K562 (cell line): ENCODE data around the gene VIPR2. TPM values are rescaled to one million over a fixed set of nuclear protein-coding genes. Genes with fewer than 3 reads are reported as not detected.

Experiments used
- ATAC-seq: fragments of 200-7000 bp; cut with Tn5 transposase; 3 replicates; pipeline ENCODE4 v1.9.1; 2020; ENCODE audit warnings: moderate library complexity
- BruUV-seq: library from RNA; stranded (reverse); fragments of 400-500 nt; replicated peaks from 2 replicates; lab custom pipeline; 2021; lab: Mats Ljungman, UMichigan
- CTCF ChIA-PET: fragments of 300-600 bp; formaldehyde crosslinking; extraction: SDS; loops from one replicate; lab custom pipeline; 2021; ENCODE audit warnings: low intra/inter-chr PET ratio; lab: Yijun Ruan, JAX
- POLR2A ChIA-PET: fragments of 300-600, 350-650 bp; sonication (Branson Sonifier 250); formaldehyde crosslinking; extraction: SDS; loops from one replicate; lab custom pipeline; 2021; ENCODE audit warnings: antibody characterized with exemption, inconsistent platforms; lab: Yijun Ruan, JAX
- DNase-seq, 4 experiments: peaks; one replicate each; pipeline versions ENCODE4 v3.0.0 to v3.0.0-alpha.2; 2011 to 2018; ENCODE audit warnings: low spot score in 3 of 4, mixed read lengths in 3 of 4; ENCODE audit errors: extremely low read depth in 1 of 4
- FAIRE-seq: peaks from 2 replicates; lab custom pipeline; 2011; peaks lifted over from hg19 to GRCh38; lab: Jason Lieb, UNC
- H2AFZ ChIP-seq: 2 replicates; pipeline ENCODE4 v1.6.0; 2011; ENCODE audit warnings: low read depth, low read length, control low read depth, inconsistent platforms
- H3K27ac ChIP-seq: fragments of 200-600 bp; 3 replicates; pipeline ENCODE4 v1.8.0; 2011; ENCODE audit warnings: low read depth, mild to moderate bottlenecking, control low read depth, inconsistent platforms, low read length, moderate library complexity, mixed read lengths; ENCODE audit errors: extremely low read depth
- H3K27me3 ChIP-seq, 2 experiments: fragments of 300-600 bp in 1 of 2; 2 replicates in 1 of 2; 3 replicates in 1 of 2; pipeline versions ENCODE4 v1.6.0 to v1.8.0; 2011; ENCODE audit warnings: inconsistent platforms in 2 of 2, low read length in 2 of 2, mild to moderate bottlenecking in 1 of 2, mixed read lengths in 1 of 2, moderate library complexity in 1 of 2; ENCODE audit not compliant: control insufficient read depth in 2 of 2, insufficient read depth in 2 of 2
- H3K36me3 ChIP-seq: fragments of 300-600 bp; 3 replicates; pipeline ENCODE4 v1.8.0; 2011; ENCODE audit warnings: mild to moderate bottlenecking, low read length, inconsistent platforms; ENCODE audit not compliant: control insufficient read depth, insufficient read depth
- H3K4me1 ChIP-seq, 2 experiments: fragments of 200-600 bp in 1 of 2; replicated peaks in 1 of 2; 2 replicates in 1 of 2; 3 replicates in 1 of 2; pipeline versions ENCODE4 v1.5.1 to v1.8.0; 2011; ENCODE audit warnings: inconsistent platforms in 2 of 2, low read length in 2 of 2, mild to moderate bottlenecking in 1 of 2, mixed read lengths in 1 of 2, moderate library complexity in 1 of 2; ENCODE audit not compliant: control insufficient read depth in 2 of 2, insufficient read depth in 2 of 2
- H3K4me2 ChIP-seq: 2 replicates; pipeline ENCODE4 v1.6.1; 2011; ENCODE audit warnings: low read length, control low read depth, inconsistent platforms, mixed read lengths; ENCODE audit not compliant: insufficient read depth
- H3K4me3 ChIP-seq: fragments of 200-600 bp; sonication (generic), shearing (Covaris generic); 2 replicates; pipeline ENCODE4 v1.5.1; 2016; ENCODE audit warnings: control low read depth, inconsistent platforms
- H3K79me2 ChIP-seq: fragments of 200-600 bp; 3 replicates; pipeline ENCODE4 v1.8.0; 2011; ENCODE audit warnings: low read length, inconsistent platforms; ENCODE audit not compliant: control insufficient read depth, insufficient read depth
- H3K9ac ChIP-seq, 2 experiments: 2 replicates each; pipeline versions ENCODE4 v1.6.0 to v1.6.1; 2011; ENCODE audit warnings: low read depth in 2 of 2, low read length in 2 of 2, control low read depth in 1 of 2, inconsistent platforms in 1 of 2, mild to moderate bottlenecking in 1 of 2, mixed read lengths in 1 of 2; ENCODE audit not compliant: insufficient read depth in 1 of 2
- H3K9me1 ChIP-seq: one replicate; pipeline ENCODE4 v1.6.0; 2011; ENCODE audit warnings: inconsistent platforms, mild to moderate bottlenecking, low read length, moderate library complexity; ENCODE audit not compliant: control insufficient read depth, insufficient read depth
- H3K9me3 ChIP-seq: replicated peaks from 2 replicates; pipeline ENCODE4 v1.5.1; 2011; ENCODE audit warnings: low read depth, low read length, inconsistent platforms; ENCODE audit not compliant: control insufficient read depth, insufficient read depth
- H4K20me1 ChIP-seq: replicated peaks from 2 replicates; pipeline ENCODE4 v1.6.1; 2011; ENCODE audit warnings: low read length, inconsistent platforms, mixed read lengths; ENCODE audit not compliant: control insufficient read depth, insufficient read depth
- CBX8 ChIP-seq: fragments of 200-600 bp; sonication (generic); IDR thresholded peaks from 2 replicates; pipeline ENCODE4 v1.6.1; 2012; ENCODE audit warnings: borderline replicate concordance, mixed run types, low read depth, mild to moderate bottlenecking, moderate library complexity, mixed read lengths, low read length, control low read depth, inconsistent platforms; ENCODE audit not compliant: poor library complexity, severe bottlenecking; ENCODE audit errors: extremely low read depth
- CSDE1 ChIP-seq, 2 experiments: fragments of 450-650 bp; IDR thresholded peaks; 2 replicates each; pipeline ENCODE4 v1.6.1; 2016; ENCODE audit warnings: mild to moderate bottlenecking in 1 of 2
- HMG20B ChIP-seq: fragments of 250-450 bp; sonication (Bioruptor Pico); IDR thresholded peaks from 2 replicates; pipeline ENCODE4 v1.5.0; 2021; ENCODE audit warnings: mild to moderate bottlenecking
- HOXB6 ChIP-seq: fragments of 250-450 bp; sonication (Bioruptor Pico); IDR thresholded peaks from 2 replicates; pipeline ENCODE4 v1.5.1; 2022; ENCODE audit warnings: mild to moderate bottlenecking, borderline replicate concordance
- LEF1 ChIP-seq: fragments of 450-650 bp; IDR thresholded peaks from 2 replicates; pipeline ENCODE4 v1.6.1; 2016; ENCODE audit warnings: mild to moderate bottlenecking
- NFRKB ChIP-seq: fragments of 450-650 bp; IDR thresholded peaks from 2 replicates; pipeline ENCODE4 v1.6.1; 2016; ENCODE audit warnings: low read depth
- SMAD4 ChIP-seq: fragments of 250-450 bp; sonication (Bioruptor Pico); conservative IDR thresholded peaks from 2 replicates; pipeline ENCODE4 v1.8.0; 2021; ENCODE audit warnings: inconsistent platforms, mild to moderate bottlenecking, moderate library complexity
- SMARCC2 ChIP-seq: fragments of 450-650 bp; IDR thresholded peaks from 2 replicates; pipeline ENCODE4 v1.6.1; 2017; ENCODE audit warnings: antibody characterized with exemption, moderate library complexity, mild to moderate bottlenecking, low read depth
- ZEB2 ChIP-seq: fragments of 450-650 bp; IDR thresholded peaks from 2 replicates; pipeline ENCODE4 v1.6.1; 2016
- ZFPM2 ChIP-seq: fragments of 250-450 bp; sonication (Bioruptor Pico); IDR thresholded peaks from 2 replicates; pipeline ENCODE4 v1.5.1; 2022; ENCODE audit warnings: mild to moderate bottlenecking
- ZNF143 ChIP-seq: sonication (generic); formaldehyde crosslinking; IDR thresholded peaks from 2 replicates; pipeline ENCODE4 v1.9.0; 2022; ENCODE audit warnings: mild to moderate bottlenecking, missing genetic modification reagents
- WGBS: fragments of 100-300 bp; shearing (Covaris generic); methylation state at CpG from one replicate; pipeline ENCODE4 v1.1.6; 2016; ENCODE audit warnings: low coverage, mixed read lengths; ENCODE audit not compliant: insufficient coverage; ENCODE audit errors: missing lambda C conversion rate; 5-methylcytosine and 5-hydroxymethylcytosine counted together
- in situ Hi-C: fragments of 300-500 bp; cut with MboI; formaldehyde crosslinking; loops from 4 replicates; pipeline ENCODE4 v1.15.0; 2018; ENCODE audit warnings: inconsistent platforms, mixed read lengths
- intact Hi-C: fragments of 100-400 bp; cut with micrococcal nuclease; formaldehyde crosslinking; loops from 2 replicates; pipeline ENCODE4 v1.14.2; 2022
- polyA plus RNA-seq, 8 experiments: library from polyadenylated mRNA; depleted of rRNA in 4 of 8; stranded (reverse) in 5 of 8; unstranded in 3 of 8; fragments of >200 nt; fragmentation: Nextera tagmentation in 2 of 8; fragmentation: Illumina TruSeq in 1 of 8; extraction: Ambion mirVana in 2 of 8; extraction: Trizol in 1 of 8; gene quantifications; 2 replicates each; pipeline versions ENCODE4 v1.2.1 to v1.2.3, GENCODE V29; 2011 to 2014; ENCODE audit warnings: inconsistent platforms in 1 of 8, missing spikeins in 1 of 8
- total RNA-seq, 7 experiments: library from RNA; depleted of rRNA in 6 of 7; stranded (reverse); fragments of >200 nt in 6 of 7; fragmentation: Illumina TruSeq in 2 of 7; extraction: Trizol in 2 of 7; gene quantifications; 2 replicates each; pipeline versions ENCODE4 v1.2.1 to v1.2.3, GENCODE V29; 2011 to 2021; ENCODE audit warnings: low replicate concordance in 1 of 7
- TF ChIP-seq, protein P1 (sequence below): sonication (generic); IDR thresholded peaks from 2 replicates; pipeline ENCODE4 v1.6.1; 2016
- TF ChIP-seq, protein P2 (sequence below): fragments of 450-650 bp; IDR thresholded peaks from 2 replicates; pipeline ENCODE4 v1.6.1; 2017; ENCODE audit warnings: antibody characterized with exemption, mild to moderate bottlenecking
- TF ChIP-seq, protein P3 (sequence below): fragments of 200-800 bp; sonication (Bioruptor generic); IDR thresholded peaks from 2 replicates; pipeline ENCODE4 v1.6.1; 2017; ENCODE audit warnings: missing genetic modification characterization, missing compliant biosample characterization

The VIPR2 gene
- total and polyA plus RNA-seq, 9 of the 15 experiments (the other 6 are each of a cell fraction or from before 2014, with no cell fraction given): 0.04 TPM; not detected in 8

DNA sequence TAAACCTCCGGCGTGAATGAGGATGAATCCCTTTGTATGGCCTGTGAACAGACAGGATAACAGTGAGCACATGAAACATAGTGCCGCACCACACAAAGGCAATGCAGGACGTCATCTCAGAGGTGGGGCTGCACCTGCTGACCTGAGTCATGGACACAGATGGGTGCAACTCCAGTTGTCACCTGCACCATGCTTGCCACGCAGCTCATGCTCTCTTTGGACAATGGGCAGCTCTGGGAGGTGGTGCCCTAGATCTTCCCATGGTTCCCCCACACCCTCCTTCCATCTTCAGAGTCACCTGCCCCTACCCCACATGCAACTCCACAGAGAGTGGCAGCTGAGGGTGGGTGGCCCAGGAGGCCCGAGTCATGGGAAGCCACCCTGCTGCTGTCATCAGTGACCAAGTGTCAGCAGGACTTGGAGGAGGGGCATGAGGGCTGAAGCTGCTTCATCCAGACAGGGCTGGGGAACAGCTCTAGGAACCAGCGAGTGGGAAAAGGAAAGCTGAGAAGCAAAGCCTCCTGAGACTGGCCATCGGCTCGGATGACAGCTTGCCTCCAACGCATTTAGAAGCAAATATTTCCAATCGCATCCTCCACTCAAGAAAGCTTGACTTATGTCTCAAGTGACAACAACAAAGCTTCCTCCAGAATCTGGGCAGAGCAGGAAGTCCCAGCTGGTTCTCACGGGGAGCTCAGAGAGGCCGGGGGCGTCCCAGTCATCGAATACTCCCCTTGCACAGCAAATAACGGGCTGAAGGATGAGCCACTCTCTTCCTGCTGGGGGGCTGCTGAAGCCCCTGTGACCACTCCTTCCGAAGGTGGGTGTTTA lies 27.1 kb downstream of the VIPR2 start:
- POLR2A ChIA-PET: interaction anchor here (0.7 to 0.8 kb wide), 2 partner anchors 16 to 80 kb away, joined by 3 read pairs; no protein-coding TSS in a partner anchor
- FAIRE-seq: no peak
- Histone ChIP-seq H3K4me3 (no peak overlapping the region), H3K4me2 (no peak overlapping the region), H3K36me3 (no peaks in the 10 kb centered on the region), H3K9ac (no peak overlapping the region), H3K4me1 (peaks cover 0 to 3% of the 10 kb centered on the region in 2 experiments; a peak in 2 of 5 replicates)
- no peak for ATAC-seq
- TF ChIP-seq, protein P1, sequence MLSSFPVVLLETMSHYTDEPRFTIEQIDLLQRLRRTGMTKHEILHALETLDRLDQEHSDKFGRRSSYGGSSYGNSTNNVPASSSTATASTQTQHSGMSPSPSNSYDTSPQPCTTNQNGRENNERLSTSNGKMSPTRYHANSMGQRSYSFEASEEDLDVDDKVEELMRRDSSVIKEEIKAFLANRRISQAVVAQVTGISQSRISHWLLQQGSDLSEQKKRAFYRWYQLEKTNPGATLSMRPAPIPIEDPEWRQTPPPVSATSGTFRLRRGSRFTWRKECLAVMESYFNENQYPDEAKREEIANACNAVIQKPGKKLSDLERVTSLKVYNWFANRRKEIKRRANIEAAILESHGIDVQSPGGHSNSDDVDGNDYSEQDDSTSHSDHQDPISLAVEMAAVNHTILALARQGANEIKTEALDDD: no peak
- TF ChIP-seq, protein P2, sequence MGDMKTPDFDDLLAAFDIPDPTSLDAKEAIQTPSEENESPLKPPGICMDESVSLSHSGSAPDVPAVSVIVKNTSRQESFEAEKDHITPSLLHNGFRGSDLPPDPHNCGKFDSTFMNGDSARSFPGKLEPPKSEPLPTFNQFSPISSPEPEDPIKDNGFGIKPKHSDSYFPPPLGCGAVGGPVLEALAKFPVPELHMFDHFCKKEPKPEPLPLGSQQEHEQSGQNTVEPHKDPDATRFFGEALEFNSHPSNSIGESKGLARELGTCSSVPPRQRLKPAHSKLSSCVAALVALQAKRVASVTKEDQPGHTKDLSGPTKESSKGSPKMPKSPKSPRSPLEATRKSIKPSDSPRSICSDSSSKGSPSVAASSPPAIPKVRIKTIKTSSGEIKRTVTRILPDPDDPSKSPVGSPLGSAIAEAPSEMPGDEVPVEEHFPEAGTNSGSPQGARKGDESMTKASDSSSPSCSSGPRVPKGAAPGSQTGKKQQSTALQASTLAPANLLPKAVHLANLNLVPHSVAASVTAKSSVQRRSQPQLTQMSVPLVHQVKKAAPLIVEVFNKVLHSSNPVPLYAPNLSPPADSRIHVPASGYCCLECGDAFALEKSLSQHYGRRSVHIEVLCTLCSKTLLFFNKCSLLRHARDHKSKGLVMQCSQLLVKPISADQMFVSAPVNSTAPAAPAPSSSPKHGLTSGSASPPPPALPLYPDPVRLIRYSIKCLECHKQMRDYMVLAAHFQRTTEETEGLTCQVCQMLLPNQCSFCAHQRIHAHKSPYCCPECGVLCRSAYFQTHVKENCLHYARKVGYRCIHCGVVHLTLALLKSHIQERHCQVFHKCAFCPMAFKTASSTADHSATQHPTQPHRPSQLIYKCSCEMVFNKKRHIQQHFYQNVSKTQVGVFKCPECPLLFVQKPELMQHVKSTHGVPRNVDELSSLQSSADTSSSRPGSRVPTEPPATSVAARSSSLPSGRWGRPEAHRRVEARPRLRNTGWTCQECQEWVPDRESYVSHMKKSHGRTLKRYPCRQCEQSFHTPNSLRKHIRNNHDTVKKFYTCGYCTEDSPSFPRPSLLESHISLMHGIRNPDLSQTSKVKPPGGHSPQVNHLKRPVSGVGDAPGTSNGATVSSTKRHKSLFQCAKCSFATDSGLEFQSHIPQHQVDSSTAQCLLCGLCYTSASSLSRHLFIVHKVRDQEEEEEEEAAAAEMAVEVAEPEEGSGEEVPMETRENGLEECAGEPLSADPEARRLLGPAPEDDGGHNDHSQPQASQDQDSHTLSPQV: no peak
- no peak for TF ChIP-seq SMARCC2
- no peak for TF ChIP-seq ZNF143 (CRISPR knock-in tag)
- no peak for TF ChIP-seq CSDE1 (IDR thresholded peaks at IDR 0.05)
- TF ChIP-seq ZEB2: no peak
- TF ChIP-seq CBX8: no peak
- no peak for TF ChIP-seq HOXB6
- TF ChIP-seq SMAD4: no peak
- TF ChIP-seq, protein P3, sequence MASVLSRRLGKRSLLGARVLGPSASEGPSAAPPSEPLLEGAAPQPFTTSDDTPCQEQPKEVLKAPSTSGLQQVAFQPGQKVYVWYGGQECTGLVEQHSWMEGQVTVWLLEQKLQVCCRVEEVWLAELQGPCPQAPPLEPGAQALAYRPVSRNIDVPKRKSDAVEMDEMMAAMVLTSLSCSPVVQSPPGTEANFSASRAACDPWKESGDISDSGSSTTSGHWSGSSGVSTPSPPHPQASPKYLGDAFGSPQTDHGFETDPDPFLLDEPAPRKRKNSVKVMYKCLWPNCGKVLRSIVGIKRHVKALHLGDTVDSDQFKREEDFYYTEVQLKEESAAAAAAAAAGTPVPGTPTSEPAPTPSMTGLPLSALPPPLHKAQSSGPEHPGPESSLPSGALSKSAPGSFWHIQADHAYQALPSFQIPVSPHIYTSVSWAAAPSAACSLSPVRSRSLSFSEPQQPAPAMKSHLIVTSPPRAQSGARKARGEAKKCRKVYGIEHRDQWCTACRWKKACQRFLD (CRISPR knock-in tag): no peak
- no peak for TF ChIP-seq NFRKB
- no peak for TF ChIP-seq HMG20B
- TF ChIP-seq LEF1: no peak
- no peak for TF ChIP-seq ZFPM2 (CRISPR knock-in tag)
- TF ChIP-seq, all 486 proteins: peak for 0
- CTCF ChIA-PET: no interaction called here
- no TSS peak for BruUV-seq
- intact Hi-C loops: no loop called here
- H2AFZ ChIP-seq: no peak overlapping the region
- peaks cover 79 to 90% of the 10 kb centered on the region in 2 experiments for H3K27me3 ChIP-seq
- H3K79me2 ChIP-seq: no peaks in the 10 kb centered on the region
- 1% methylated on average over 17 of the region's 17 CpGs for WGBS
- no peaks in the 10 kb centered on the region for H3K9me1 ChIP-seq
- no peak overlapping the region for H3K27ac ChIP-seq
- H4K20me1 ChIP-seq: peaks cover 12% of the 10 kb centered on the region
- in situ Hi-C loops: no loop called here
- DNase-seq: no peak
- H3K9me3 ChIP-seq: no peaks in the 10 kb centered on the region
